ENCODE data around the gene TMEFF2. TPM values are rescaled to one million over a fixed set of nuclear protein-coding genes. Genes with fewer than 3 reads are reported as not detected.

TMEFF2 gene
- total and polyA plus RNA-seq, 2 of the 4 experiments (the other 2 are of a cell fraction) = 1.3 to 3.0 TPM

DNA sequence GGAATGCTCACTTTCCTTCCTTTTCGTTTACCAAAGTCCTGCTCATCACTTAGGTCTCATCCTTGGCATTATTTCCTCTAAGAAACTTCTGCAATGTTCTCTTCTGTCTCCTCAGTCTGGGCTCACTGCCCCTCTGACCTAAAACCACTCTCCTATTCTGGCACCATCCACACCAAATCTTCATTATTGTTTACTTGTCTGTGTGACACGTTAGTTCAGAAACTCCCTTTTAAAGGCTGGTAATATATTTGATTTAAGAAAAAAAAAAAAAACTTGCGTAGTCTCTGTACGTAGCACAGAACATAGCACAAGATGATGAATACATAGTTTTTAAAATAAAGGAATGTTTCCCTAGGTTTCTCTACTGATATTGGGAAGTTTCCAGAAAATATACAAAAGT, 229.0 kb downstream of the TMEFF2 start:
- POLR2A ChIA-PET (ENCODE audit: unreplicated experiment) = no interaction called here
- H4K20me1 ChIP-seq (ENCODE audit: insufficient read depth, low read length) = no peaks in the 10 kb centered on the region

More for the DNA sequence above, 229.0 kb downstream of the TMEFF2 start:
- Histone ChIP-seq H3K14ac (replicated peaks; ENCODE audit: low read depth, low read length) (no peak overlapping the region; the same call in 1 of the 2 replicates), H4K91ac (ENCODE audit: insufficient read depth, low read depth, low read length) (no peak overlapping the region), H2AFZ (replicated peaks; ENCODE audit: low read length, poor library complexity) (no peak overlapping the region), H3K4me1 (ENCODE audit: control insufficient read depth, insufficient read depth, low read length) (0 out of 2 replicates have a peak, but pooled peaks cover 4% of the 10 kb centered on the region), H3K27me3 (ENCODE audit: control insufficient read depth, insufficient read depth, low read length) (no peaks in the 10 kb centered on the region), H3K79me1 (ENCODE audit: low read depth in 1 of 2, low read length in 2 of 2) (no peaks in the 10 kb centered on the region), H2AK5ac (ENCODE audit: low read depth, low read length) (no peak overlapping the region), H4K8ac (ENCODE audit: low read depth in 2 of 2, low read length in 2 of 2) (no peak overlapping the region), H2AK9ac (replicated peaks; ENCODE audit: low read depth, low read length, poor library complexity) (no peak overlapping the region), H4K5ac (ENCODE audit: low read depth, low read length) (no peak overlapping the region), H3K23ac (ENCODE audit: low read depth, low read length) (no peak overlapping the region), H3K9me1 (ENCODE audit: insufficient read depth, low read length) (no peaks in the 10 kb centered on the region), H3K9me3 (ENCODE audit: control insufficient read depth, insufficient read depth, low read length) (no peaks in the 10 kb centered on the region), H2BK20ac (ENCODE audit: low read depth, low read length) (no peak overlapping the region; the same call in 1 of the 2 replicates), H2BK5ac (ENCODE audit: low read depth, low read length, poor library complexity, severe bottlenecking) (no peak overlapping the region), H3K4me2 (ENCODE audit: low read depth, low read length) (no peak overlapping the region), H2BK120ac (ENCODE audit: low read depth, low read length) (no peak overlapping the region), H3K27ac (ENCODE audit: insufficient read depth, low read length) (no peak overlapping the region), H3K18ac (ENCODE audit: low read depth, low read length) (no peak overlapping the region), H3K36me3 (ENCODE audit: control insufficient read depth, insufficient read depth, low read length) (no peaks in the 10 kb centered on the region), H3K9ac (ENCODE audit: low read depth, low read length) (no peak overlapping the region), H3K4me3 (ENCODE audit: insufficient read depth, low read depth, low read length) (no peak overlapping the region), H3K4ac (ENCODE audit: low read depth, low read length) (no peak overlapping the region), H3K56ac (ENCODE audit: extremely low read depth, insufficient read depth, low read length) (no peak overlapping the region), H2BK15ac (ENCODE audit: low read depth, low read length) (no peak overlapping the region)
- DNase-seq (no peak), ATAC-seq (ENCODE audit: low read depth) (no peak)
- dilution Hi-C loops (cut with HindIII; ENCODE audit: low sequenced_read_pairs, unreplicated experiment) = no loop called here
- no CpG with 5 or more reads among the region's 4 CpGs for WGBS, 2 experiments (ENCODE audit: extremely low coverage in 2 of 2, insufficient read length in 1 of 2)
- CTCF ChIA-PET = no interaction called here
- intact Hi-C loops (cut with micrococcal nuclease) = no loop called here
- in situ Hi-C loops (cut with MboI; ENCODE audit: low sequenced_read_pairs) = no loop called here
- TF ChIP-seq RFX5 (IDR thresholded peaks at IDR 0.05; ENCODE audit: low read depth, low read length) (no peak), MAFK (IDR thresholded peaks at IDR 0.05; ENCODE audit: low read depth, low read length) (no peak), BHLHE40 (IDR thresholded peaks at IDR 0.05; ENCODE audit: low read depth, low read length) (no peak), RCOR1 (IDR thresholded peaks at IDR 0.05; ENCODE audit: insufficient replicate concordance, low read length) (no peak), CEBPB (IDR thresholded peaks at IDR 0.05; ENCODE audit: low read depth, low read length) (no peak), NFE2L2 (IDR thresholded peaks at IDR 0.05; ENCODE audit: low read depth, low read length) (no peak), MXI1 (IDR thresholded peaks at IDR 0.05; ENCODE audit: borderline replicate concordance, low read depth, low read length) (no peak), RAD21 (IDR thresholded peaks at IDR 0.05; ENCODE audit: low read length) (no peak), SMC3 (IDR thresholded peaks at IDR 0.05; ENCODE audit: low read depth, low read length) (no peak), MAZ (IDR thresholded peaks at IDR 0.05; ENCODE audit: borderline replicate concordance, low read depth, low read length) (no peak)
- BruUV-seq (replicated peaks) = no TSS peak

Measured in IMR-90 (cell line).